ENCODE results near the gene PNMA6F.

Gene PNMA6F

DNA sequence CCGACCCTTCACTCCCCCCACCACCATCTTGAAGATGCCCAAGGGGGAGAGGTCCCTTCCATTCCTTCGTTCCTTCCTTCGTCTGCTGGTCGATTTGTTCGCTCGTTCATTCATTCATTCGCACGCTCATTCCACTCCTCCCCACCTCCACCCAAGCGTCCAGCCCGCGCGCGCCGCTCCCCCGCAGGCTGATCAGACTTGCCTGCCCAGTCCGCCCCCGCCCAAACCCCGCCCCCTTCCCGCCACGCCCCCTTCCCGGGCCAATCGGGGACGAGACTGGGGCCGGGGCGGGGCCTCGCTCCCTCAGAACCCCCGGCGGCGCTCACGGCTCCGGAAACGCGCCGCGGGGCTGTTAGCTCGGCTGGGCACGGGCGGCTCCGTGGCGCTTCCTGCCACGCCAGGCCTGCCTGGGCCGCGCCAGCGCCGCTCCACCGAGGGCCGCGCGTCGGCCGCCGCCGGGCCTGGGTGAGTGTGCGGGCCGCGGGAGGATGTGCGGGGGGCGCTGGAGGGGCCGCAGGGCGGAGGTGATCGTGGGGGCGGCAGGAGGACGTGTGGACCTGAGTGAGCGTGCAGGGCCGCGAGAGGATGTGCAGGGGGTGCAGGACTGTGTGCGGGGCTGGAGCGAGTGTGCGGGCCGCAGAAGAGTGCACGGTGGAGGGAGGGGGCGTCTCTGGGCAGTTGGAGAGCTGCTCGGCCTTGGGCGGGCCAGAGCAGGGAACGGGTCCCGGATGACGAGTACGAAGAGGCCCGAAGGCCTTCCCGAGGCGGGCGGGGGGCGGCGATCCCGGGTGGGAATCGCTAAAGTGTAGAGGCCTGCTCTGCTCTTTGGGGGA is 12.5 kb upstream of the PNMA6F start, which contains the start of gene ZNF275:
ZNF275 (plus strand) TSS at position 333 of the 833 bp plus-strand sequence. CDS start 2,527 bp downstream, outside the sequence.
- peaks cover 15% of the 10 kb centered on the region for H3F3A ChIP-seq (ENCODE audit: insufficient read depth, low read length)
- no peaks in the 10 kb centered on the region for H3K9me3 ChIP-seq (replicated peaks; ENCODE audit: insufficient read depth, low read length)
- H3K27me3 ChIP-seq (replicated peaks; ENCODE audit: insufficient read depth, low read length): no peaks in the 10 kb centered on the region
- H4K20me1 ChIP-seq (ENCODE audit: insufficient read depth, low read length): no peaks in the 10 kb centered on the region
- H3K36me3 ChIP-seq (replicated peaks; ENCODE audit: insufficient read depth, low read length): peaks cover 13% of the 10 kb centered on the region; the same call in 1 of the 2 replicates
- peak within 1 kb of the TSS; percentile 79; the same call in 1 of the 2 replicates for H3K4me2 ChIP-seq (ENCODE audit: low read depth, low read length)
- peak within 1 kb of the TSS; percentile 63 for H3K4me3 ChIP-seq (ENCODE audit: low read length)
- peaks cover 16% of the 10 kb centered on the region for H3K4me1 ChIP-seq (ENCODE audit: low read length)
- no peaks in the 10 kb centered on the region for H3K9me2 ChIP-seq (replicated peaks; ENCODE audit: insufficient read depth, low read length)
- peaks cover 45% of the 10 kb centered on the region for H3K79me2 ChIP-seq (ENCODE audit: low read length)
- H2AFZ ChIP-seq (ENCODE audit: low read length): 0 out of 2 replicates have a peak within 1 kb of the TSS, but pooled peaks have one; percentile 53
- peak within 1 kb of the TSS; percentile 83; the same call in 1 of the 2 replicates for H3K27ac ChIP-seq (ENCODE audit: low read length)
- H3K9ac ChIP-seq (ENCODE audit: low read length): peak within 1 kb of the TSS; percentile 79
- TF ChIP-seq EZH2phosphoT487 (IDR thresholded peaks at IDR 0.05; ENCODE audit: low read length) (no peak), EZH2 (optimal IDR thresholded peaks at IDR 0.05; ENCODE audit: low read depth, low read length) (no peak)
- TF ChIP-seq, protein P1, sequence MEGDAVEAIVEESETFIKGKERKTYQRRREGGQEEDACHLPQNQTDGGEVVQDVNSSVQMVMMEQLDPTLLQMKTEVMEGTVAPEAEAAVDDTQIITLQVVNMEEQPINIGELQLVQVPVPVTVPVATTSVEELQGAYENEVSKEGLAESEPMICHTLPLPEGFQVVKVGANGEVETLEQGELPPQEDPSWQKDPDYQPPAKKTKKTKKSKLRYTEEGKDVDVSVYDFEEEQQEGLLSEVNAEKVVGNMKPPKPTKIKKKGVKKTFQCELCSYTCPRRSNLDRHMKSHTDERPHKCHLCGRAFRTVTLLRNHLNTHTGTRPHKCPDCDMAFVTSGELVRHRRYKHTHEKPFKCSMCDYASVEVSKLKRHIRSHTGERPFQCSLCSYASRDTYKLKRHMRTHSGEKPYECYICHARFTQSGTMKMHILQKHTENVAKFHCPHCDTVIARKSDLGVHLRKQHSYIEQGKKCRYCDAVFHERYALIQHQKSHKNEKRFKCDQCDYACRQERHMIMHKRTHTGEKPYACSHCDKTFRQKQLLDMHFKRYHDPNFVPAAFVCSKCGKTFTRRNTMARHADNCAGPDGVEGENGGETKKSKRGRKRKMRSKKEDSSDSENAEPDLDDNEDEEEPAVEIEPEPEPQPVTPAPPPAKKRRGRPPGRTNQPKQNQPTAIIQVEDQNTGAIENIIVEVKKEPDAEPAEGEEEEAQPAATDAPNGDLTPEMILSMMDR (IDR thresholded peaks at IDR 0.05; ENCODE audit: low read length): no peak
- peak; percentile 76 for DNase-seq

DNA sequence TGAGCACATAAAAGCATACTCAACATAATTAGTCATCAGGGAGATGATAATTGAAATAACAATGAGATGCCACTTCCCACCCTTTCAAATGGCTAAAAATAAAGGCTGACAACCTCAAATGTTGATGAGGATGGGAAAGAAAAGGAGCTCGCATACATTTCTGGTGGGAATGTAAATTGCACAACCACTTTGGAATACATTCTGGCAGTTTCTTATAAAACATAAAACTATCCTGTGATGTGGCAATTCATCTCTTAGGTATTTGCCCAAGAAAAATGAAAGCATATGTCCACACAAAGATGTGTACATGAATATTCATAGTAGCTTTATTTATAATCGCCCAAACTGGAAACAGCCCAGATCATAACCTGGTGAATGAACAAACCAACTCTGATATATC is 11.7 kb upstream of the PNMA6F start:
- H3K9ac ChIP-seq (ENCODE audit: low read length): no peak overlapping the region
- peaks cover 15% of the 10 kb centered on the region for H3F3A ChIP-seq (ENCODE audit: insufficient read depth, low read length)
- H3K9me3 ChIP-seq (replicated peaks; ENCODE audit: insufficient read depth, low read length): no peaks in the 10 kb centered on the region
- H3K27ac ChIP-seq (ENCODE audit: low read length): no peak overlapping the region
- H3K79me2 ChIP-seq (ENCODE audit: low read length): peaks cover 37% of the 10 kb centered on the region
- H3K27me3 ChIP-seq (replicated peaks; ENCODE audit: insufficient read depth, low read length): no peaks in the 10 kb centered on the region
- DNase-seq: no peak
- H3K4me2 ChIP-seq (ENCODE audit: low read depth, low read length): peak overlapping the region; percentile 51; the same call in 1 of the 2 replicates
- H3K4me3 ChIP-seq (ENCODE audit: low read length): peak overlapping the region; percentile 51
- no peaks in the 10 kb centered on the region for H4K20me1 ChIP-seq (ENCODE audit: insufficient read depth, low read length)
- H3K36me3 ChIP-seq (replicated peaks; ENCODE audit: insufficient read depth, low read length): peaks cover 11% of the 10 kb centered on the region; the same call in 1 of the 2 replicates
- peaks cover 16% of the 10 kb centered on the region for H3K4me1 ChIP-seq (ENCODE audit: low read length)
- TF ChIP-seq EZH2phosphoT487 (IDR thresholded peaks at IDR 0.05; ENCODE audit: low read length): no peak
- TF ChIP-seq, protein P1 (IDR thresholded peaks at IDR 0.05; ENCODE audit: low read length): no peak
- TF ChIP-seq EZH2 (optimal IDR thresholded peaks at IDR 0.05; ENCODE audit: low read depth, low read length): no peak
- H3K9me2 ChIP-seq (replicated peaks; ENCODE audit: insufficient read depth, low read length): no peaks in the 10 kb centered on the region
- no peak overlapping the region for H2AFZ ChIP-seq (ENCODE audit: low read length)

DNA sequence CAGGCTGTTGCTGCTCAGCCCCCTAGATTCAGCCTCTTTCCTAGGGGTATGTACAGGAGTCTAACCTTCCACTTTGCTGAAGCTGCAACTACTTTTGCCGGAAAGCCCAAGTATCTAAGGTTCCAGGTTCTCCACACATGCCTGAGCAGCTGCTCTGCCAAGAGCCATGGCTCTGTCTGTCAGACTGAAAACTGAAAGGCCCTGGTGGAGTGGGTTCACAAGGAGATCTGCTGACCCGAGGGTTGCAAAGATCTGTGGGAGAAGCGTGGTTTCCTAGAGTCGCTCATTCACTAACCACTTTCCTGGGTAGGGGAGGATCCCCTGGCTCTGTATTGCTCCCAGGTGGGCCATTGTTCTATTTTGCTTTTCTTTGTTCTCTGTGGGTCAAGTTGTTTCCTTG is 6.0 kb upstream of the PNMA6F start:
- no peak overlapping the region for H3K4me3 ChIP-seq (ENCODE audit: low read length)
- no peak for TF ChIP-seq EZH2phosphoT487 (IDR thresholded peaks at IDR 0.05; ENCODE audit: low read length)
- TF ChIP-seq, protein P1 (IDR thresholded peaks at IDR 0.05; ENCODE audit: low read length): no peak
- TF ChIP-seq EZH2 (optimal IDR thresholded peaks at IDR 0.05; ENCODE audit: low read depth, low read length): no peak
- no peak overlapping the region for H2AFZ ChIP-seq (ENCODE audit: low read length)
- DNase-seq: no peak
- H3K27ac ChIP-seq (ENCODE audit: low read length): no peak overlapping the region
- no peaks in the 10 kb centered on the region for H3K79me2 ChIP-seq (ENCODE audit: low read length)
- H3K9me2 ChIP-seq (replicated peaks; ENCODE audit: insufficient read depth, low read length): no peaks in the 10 kb centered on the region
- no peaks in the 10 kb centered on the region for H3K36me3 ChIP-seq (replicated peaks; ENCODE audit: insufficient read depth, low read length)
- H3K9me3 ChIP-seq (replicated peaks; ENCODE audit: insufficient read depth, low read length): no peaks in the 10 kb centered on the region
- H3K4me1 ChIP-seq (ENCODE audit: low read length): no peaks in the 10 kb centered on the region
- no peaks in the 10 kb centered on the region for H3K27me3 ChIP-seq (replicated peaks; ENCODE audit: insufficient read depth, low read length)
- H3K4me2 ChIP-seq (ENCODE audit: low read depth, low read length): no peak overlapping the region
- no peak overlapping the region for H3K9ac ChIP-seq (ENCODE audit: low read length)
- no peaks in the 10 kb centered on the region for H3F3A ChIP-seq (ENCODE audit: insufficient read depth, low read length)
- H4K20me1 ChIP-seq (ENCODE audit: insufficient read depth, low read length): no peaks in the 10 kb centered on the region

Data from MM.1S (cell line).